Stimulated activated naive CD8-positive, alpha-beta T cell treated with anti-CD3 and anti-CD28 coated beads, Interleukin-15, Interleukin-2, amounts not matched to agents 100 ng/mL and 50 ng/mL, for 24 hours (primary cell): ENCODE results near the gene ACE.

ENCODE experiments used
- H3K27ac Mint-ChIP-seq: one replicate; pipeline ENCODE4 v1.8.0; 2021; ENCODE audit warnings: mild to moderate bottlenecking, mixed read lengths
- H3K27me3 Mint-ChIP-seq: one replicate; pipeline ENCODE4 v1.8.0; 2021; ENCODE audit warnings: mixed read lengths
- H3K36me3 Mint-ChIP-seq: one replicate; pipeline ENCODE4 v1.8.0; 2021; ENCODE audit warnings: low read depth, mixed read lengths
- H3K4me1 Mint-ChIP-seq: one replicate; pipeline ENCODE4 v1.8.0; 2021; ENCODE audit warnings: low read depth, mixed read lengths
- H3K4me3 Mint-ChIP-seq: one replicate; pipeline ENCODE4 v1.8.0; 2021; ENCODE audit warnings: mild to moderate bottlenecking, mixed read lengths
- H3K9me3 Mint-ChIP-seq: one replicate; pipeline ENCODE4 v1.8.0; 2021; ENCODE audit warnings: mixed read lengths

The ACE gene

DNA sequence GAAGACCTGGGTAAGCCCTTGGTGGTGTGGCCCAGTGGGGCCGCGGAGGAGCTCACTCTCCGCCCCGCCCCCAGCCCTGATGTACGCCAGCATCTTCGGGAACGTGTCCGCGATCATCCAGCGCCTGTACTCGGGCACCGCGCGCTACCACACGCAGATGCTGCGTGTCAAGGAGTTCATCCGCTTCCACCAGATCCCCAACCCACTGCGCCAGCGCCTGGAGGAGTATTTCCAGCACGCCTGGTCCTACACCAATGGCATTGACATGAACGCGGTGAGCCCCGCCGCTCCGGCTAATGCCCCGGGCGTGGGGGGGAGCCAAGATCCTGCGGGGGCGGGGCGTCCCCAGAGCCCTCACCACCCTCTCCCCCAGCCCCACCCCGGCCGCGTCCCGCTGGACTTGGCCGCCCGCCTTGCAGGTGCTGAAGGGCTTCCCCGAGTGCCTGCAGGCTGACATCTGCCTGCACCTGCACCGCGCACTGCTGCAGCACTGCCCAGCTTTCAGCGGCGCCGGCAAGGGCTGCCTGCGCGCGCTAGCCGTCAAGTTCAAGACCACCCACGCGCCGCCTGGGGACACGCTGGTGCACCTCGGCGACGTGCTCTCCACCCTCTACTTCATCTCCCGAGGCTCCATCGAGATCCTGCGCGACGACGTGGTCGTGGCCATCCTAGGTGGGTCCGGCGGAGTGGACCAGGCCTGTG is 61.3 kb downstream of the ACE start:
- Mint-ChIP-seq H3K27me3 (peaks cover 26% of the 10 kb centered on the region), H3K9me3 (no peaks in the 10 kb centered on the region), H3K36me3 (no peaks in the 10 kb centered on the region), H3K27ac (no peak overlapping the region), H3K4me1 (peaks cover 3% of the 10 kb centered on the region), H3K4me3 (no peak overlapping the region)

DNA sequence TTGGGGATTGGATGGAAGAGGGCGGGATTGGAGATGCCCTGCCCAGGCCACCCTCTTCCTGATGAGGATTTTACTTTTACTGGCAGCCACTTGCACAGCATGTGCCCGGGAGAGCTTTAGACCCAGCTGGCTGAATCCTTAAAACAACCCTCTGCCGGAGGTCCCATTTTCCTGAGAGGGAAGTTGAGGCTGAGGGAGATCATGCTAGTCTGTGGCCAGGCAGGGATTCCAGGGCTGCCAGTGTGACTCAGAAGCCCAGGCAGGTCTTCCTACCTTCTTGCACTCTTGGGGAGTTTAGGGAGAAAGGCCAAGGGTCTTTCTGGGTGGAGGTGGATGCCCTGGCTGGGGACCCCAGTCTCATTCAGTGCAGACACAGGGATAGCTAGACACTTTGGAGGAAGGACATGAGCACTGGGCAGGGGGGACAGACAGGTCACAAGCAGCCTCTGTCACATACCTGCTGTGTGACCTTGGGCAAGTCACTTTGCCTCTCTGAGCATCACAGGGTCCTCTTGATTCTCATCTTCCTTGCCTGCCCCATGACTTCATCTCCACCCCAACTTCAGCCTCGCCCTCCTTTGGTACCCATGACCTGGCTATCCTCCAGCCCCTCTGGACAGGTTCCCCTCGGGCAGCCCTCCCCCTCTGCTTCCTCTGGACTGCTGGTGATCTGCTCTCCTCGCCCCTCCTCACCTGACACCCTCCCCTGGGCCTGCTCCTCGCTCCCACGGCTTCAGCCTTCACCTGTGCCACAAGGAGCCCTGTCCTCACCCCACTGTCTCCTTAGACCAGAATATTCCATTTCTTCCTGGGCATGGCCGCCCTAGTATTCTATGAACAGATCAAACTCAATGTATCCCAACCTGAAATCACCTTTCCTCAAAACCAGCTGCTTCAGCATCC is 62.1 kb downstream of the ACE start:
- Mint-ChIP-seq H3K9me3 (no peaks in the 10 kb centered on the region), H3K36me3 (no peaks in the 10 kb centered on the region), H3K27me3 (peaks cover 26% of the 10 kb centered on the region), H3K27ac (no peak overlapping the region), H3K4me1 (peaks cover 3% of the 10 kb centered on the region), H3K4me3 (no peak overlapping the region)

DNA sequence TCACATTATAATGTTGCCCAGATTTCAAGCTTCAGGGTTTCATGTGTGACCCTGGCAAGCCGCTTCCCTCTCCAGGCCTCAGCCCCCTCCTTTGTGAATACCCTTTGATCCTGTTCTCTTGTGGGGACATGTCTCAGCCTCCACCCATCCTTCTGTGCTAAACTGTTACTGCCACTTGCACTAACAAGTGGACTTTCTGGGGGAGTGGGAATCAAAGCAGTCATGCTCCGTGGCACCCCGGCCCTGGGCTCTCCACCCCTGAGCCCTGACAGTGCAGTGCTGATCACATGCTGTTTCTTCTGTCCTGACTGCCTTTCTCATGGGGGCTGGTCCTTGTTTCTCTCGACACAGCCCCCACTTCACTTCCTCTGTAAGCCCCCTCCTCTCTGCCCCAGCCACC is 63.7 kb downstream of the ACE start:
- Mint-ChIP-seq H3K27ac (no peak overlapping the region), H3K36me3 (no peaks in the 10 kb centered on the region), H3K4me3 (no peak overlapping the region), H3K27me3 (peaks cover 26% of the 10 kb centered on the region), H3K4me1 (peaks cover 3% of the 10 kb centered on the region), H3K9me3 (no peaks in the 10 kb centered on the region)

DNA sequence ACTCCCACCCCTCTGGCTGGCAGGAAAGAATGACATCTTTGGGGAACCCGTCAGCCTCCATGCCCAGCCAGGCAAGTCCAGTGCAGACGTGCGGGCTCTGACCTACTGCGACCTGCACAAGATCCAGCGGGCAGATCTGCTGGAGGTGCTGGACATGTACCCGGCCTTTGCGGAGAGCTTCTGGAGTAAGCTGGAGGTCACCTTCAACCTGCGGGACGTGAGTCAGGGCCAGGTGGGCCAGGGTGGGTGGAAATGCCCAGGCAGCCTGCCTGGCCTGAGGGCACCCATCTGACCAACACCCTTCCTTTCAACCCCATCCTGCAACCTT is 65.3 kb downstream of the ACE start:
- no peaks in the 10 kb centered on the region for H3K36me3 Mint-ChIP-seq
- H3K27ac Mint-ChIP-seq, result no peak overlapping the region
- no peaks in the 10 kb centered on the region for H3K9me3 Mint-ChIP-seq
- H3K4me3 Mint-ChIP-seq, result no peak overlapping the region
- H3K4me1 Mint-ChIP-seq, result peaks cover 3% of the 10 kb centered on the region
- H3K27me3 Mint-ChIP-seq, result peaks cover 23% of the 10 kb centered on the region

DNA sequence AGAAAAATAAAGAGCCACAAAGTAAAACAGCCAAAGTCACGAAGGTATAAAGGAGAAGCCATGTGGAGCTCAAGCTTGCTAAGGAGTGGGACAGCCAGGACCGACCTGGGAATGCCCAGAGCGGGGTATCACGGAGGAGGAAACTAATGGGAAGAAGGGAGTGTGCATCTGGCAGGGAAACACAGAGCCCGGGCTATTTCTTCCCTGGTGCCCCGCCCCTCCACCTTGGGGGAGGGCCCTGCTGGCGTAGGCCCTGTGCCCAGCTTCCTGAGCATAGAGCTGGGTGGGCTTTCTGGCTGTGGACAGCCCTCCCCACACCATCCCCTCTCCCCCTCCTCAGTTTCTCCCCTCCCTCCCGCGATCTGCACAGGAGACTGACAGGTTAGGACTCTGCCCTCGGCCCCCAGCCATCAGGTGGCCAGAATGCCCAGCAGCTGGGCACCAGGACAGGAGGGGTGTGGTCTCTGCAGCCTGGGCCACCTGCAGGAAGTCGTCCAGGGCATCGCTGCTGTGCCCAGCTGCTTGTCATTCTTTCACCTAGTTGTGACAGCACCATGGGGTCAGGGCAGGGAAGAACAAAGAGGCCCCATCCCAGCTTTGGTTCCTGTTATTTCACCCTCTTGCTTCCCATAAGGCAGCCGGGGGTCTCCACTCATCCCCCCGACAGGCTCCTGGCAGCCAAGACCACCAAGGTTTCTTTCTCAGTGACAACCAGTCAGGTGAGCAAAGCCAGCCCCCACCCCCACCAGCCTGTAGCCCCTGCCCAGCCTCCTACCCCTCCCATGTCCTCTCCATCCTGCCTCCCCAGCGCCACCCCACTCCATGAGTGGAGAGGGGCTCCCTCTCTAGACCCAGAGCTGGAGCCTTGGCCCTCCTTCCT is 66.3 kb downstream of the ACE start:
- no peak overlapping the region for H3K27ac Mint-ChIP-seq
- no peak overlapping the region for H3K4me3 Mint-ChIP-seq
- H3K9me3 Mint-ChIP-seq, result no peaks in the 10 kb centered on the region
- H3K4me1 Mint-ChIP-seq, result peaks cover 3% of the 10 kb centered on the region
- H3K36me3 Mint-ChIP-seq, result no peaks in the 10 kb centered on the region
- H3K27me3 Mint-ChIP-seq, result peaks cover 17% of the 10 kb centered on the region

DNA sequence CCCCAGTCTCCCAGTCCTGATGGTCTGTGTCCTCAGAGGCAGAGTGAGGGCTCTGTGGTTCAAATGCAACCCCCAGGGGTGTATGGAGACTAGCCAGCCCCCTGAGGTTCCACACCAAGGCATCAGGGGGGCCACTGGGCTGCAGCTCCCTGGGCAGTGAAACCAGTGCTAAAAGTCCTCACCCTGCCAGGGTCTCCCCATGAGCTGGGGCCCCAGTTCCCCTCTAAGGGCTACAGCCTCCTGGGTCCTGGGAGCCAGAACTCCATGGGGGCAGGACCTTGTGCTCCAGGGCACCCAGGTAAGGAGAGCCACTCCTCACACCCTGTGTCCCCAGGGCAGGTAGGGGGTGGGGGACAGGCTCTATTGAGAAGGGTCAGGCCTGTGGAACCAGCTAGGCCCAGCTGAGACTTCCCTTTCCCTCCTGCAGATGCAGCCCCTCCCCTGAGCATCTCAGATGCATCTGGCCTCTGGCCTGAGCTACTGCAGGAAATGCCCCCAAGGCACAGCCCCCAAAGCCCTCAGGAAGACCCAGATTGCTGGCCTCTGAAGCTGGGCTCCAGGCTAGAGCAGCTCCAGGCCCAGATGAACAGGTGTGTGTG is 67.1 kb downstream of the ACE start:
- H3K27ac Mint-ChIP-seq, result no peak overlapping the region
- H3K4me3 Mint-ChIP-seq, result no peak overlapping the region
- H3K9me3 Mint-ChIP-seq, result no peaks in the 10 kb centered on the region
- H3K27me3 Mint-ChIP-seq, result peaks cover 10% of the 10 kb centered on the region
- no peaks in the 10 kb centered on the region for H3K4me1 Mint-ChIP-seq
- no peaks in the 10 kb centered on the region for H3K36me3 Mint-ChIP-seq

DNA sequence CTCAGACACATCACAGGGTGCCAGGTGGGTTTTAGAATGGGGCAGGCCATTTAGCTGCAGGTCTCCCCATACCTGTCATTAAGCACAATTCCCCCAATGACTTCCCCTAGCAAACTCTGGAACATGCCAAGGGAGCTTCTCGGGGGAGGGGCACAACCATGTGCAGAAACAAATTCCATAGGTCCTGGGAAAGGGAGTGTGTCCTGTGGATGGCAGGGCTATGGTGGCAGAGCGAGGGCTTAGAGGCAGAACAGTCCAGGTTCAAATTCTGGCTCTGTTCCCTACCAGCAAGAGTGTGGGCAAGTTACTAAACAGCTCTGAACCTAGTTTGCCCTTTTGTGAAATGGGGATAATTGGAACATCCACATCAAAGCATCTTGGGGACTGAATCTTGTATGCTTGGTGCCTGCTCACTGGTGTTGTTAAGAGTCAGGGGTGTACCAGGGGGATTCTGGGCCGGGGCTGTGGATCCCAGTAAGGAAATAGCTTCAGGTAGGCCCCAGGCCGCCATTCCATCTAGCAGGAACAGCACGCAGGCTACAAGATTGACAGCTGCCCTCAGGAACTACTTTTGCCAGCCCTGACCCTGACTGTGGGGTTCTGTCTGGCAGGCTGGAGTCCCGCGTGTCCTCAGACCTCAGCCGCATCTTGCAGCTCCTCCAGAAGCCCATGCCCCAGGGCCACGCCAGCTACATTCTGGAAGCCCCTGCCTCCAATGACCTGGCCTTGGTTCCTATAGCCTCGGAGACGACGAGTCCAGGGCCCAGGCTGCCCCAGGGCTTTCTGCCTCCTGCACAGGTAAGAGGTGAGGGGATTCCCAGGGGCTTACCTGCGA is 67.8 kb downstream of the ACE start:
- H3K27ac Mint-ChIP-seq, result no peak overlapping the region
- no peak overlapping the region for H3K4me3 Mint-ChIP-seq
- H3K36me3 Mint-ChIP-seq, result no peaks in the 10 kb centered on the region
- no peaks in the 10 kb centered on the region for H3K4me1 Mint-ChIP-seq
- H3K9me3 Mint-ChIP-seq, result no peaks in the 10 kb centered on the region
- H3K27me3 Mint-ChIP-seq, result peaks cover 2% of the 10 kb centered on the region

DNA sequence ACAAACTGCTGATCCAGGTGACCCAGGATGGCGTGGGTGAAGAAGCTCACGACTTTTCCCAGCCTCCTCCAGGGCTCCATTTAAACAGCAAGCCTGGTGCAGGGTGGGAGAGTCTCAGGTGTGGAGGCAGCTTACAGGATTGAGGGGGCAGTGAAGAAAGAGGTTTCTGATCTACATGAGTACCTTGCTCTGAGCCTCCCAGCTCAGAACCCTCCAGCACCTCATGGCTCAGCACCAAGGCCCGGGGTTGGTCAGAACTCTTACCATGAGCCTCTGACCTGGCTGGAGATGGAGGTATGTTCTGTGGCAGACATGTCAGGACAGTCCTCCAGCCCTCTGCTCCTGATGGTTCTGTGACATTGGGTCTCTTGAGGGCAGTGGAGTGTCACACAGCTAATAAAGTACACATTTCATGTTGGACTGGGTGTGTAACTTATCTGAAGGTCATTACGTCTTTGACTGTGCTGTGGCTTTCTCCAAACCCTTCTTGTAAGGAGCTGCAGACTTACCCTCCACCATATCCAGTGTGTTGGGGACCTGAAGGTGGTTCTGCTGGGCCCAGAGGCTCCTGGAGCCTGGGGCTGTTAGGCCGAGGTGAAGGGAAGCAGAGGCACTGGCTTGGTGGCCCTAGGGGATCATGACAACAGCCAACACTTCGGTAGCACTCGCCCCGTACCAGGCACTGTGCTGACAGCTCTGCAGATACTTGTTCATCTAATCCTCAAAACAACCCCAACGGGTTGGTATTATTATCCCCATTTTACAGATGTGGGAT is 69.6 kb downstream of the ACE start:
- no peak overlapping the region for H3K4me3 Mint-ChIP-seq
- peaks cover 4% of the 10 kb centered on the region for H3K4me1 Mint-ChIP-seq
- H3K36me3 Mint-ChIP-seq, result peaks cover 4% of the 10 kb centered on the region
- no peaks in the 10 kb centered on the region for H3K9me3 Mint-ChIP-seq
- H3K27me3 Mint-ChIP-seq, result no peaks in the 10 kb centered on the region
- no peak overlapping the region for H3K27ac Mint-ChIP-seq

DNA sequence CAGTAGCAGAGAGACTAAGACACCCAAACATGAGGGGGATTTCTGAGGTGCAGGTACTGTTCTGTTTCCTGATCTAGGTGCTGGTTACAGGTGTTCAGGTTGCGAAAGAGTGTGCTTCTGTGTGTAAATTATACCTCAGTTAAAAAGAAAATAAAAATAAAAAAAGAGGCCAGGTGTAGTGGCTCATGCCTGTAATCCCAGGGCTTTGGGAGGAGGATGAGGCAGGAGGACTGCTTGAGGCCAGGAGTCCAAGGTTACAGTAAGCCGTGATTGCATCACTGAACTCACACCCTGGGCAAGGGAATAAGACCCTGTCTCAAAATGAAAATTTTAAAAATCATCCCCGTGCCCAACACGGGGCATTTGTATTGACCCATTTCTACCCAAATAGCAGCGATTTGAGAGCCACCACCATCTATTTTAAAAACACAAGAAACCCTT is 70.2 kb downstream of the ACE start:
- Mint-ChIP-seq H3K4me1 (peaks cover 8% of the 10 kb centered on the region), H3K27me3 (no peaks in the 10 kb centered on the region), H3K4me3 (no peak overlapping the region), H3K36me3 (peaks cover 9% of the 10 kb centered on the region), H3K9me3 (no peaks in the 10 kb centered on the region), H3K27ac (no peak overlapping the region)
